Endothelial cell of hepatic sinusoid (primary cell): Measurements from ENCODE around the gene AREL1.

Experiments
- in situ Hi-C: cut with HindIII; loops from 2 replicates; pipeline ENCODE4 v1.10.0; 2017; ENCODE audit warnings: low sequenced_read_pairs

Gene AREL1

GRCh38 chr14:74615735-74616134 is 97.1 kb downstream of the AREL1 start:
- in situ Hi-C loops: loop anchor here (25.0 kb wide), 1 partner anchor 172 kb away; no protein-coding TSS in a partner anchor

- in situ Hi-C loops: loop anchor here (25.0 kb wide), 1 partner anchor 172 kb away; no protein-coding TSS in a partner anchor
Observed at GRCh38 chr14:74614508-74615495, 98.1 kb downstream of the AREL1 start.

GRCh38 chr14:74613211-74613914 is 99.5 kb downstream of the AREL1 start:
- in situ Hi-C loops: loop anchor here (25.0 kb wide), 1 partner anchor 174 kb away; no protein-coding TSS in a partner anchor

- in situ Hi-C loops: loop anchor here (25.0 kb wide), 1 partner anchor 175 kb away; no protein-coding TSS in a partner anchor
Observed at GRCh38 chr14:74612350-74613021, 100.4 kb downstream of the AREL1 start.

- in situ Hi-C loops: loop anchor here (25.0 kb wide), 1 partner anchor 176 kb away; no protein-coding TSS in a partner anchor
Observed at GRCh38 chr14:74611650-74612349, 101.1 kb downstream of the AREL1 start, which contains the start of gene LTBP2. LTBP2 (minus strand) TSS chr14:74612237; CDS start chr14:74611944, 293 bp downstream.
